Fibroblast of lung (primary cell): ENCODE measurements around the gene TMEM151B.

Experiments used
- EZH2 ChIP-seq: IDR thresholded peaks from 2 replicates; pipeline ENCODE4 v1.5.1; 2012; ENCODE audit warnings: low read length, control low read depth, mild to moderate bottlenecking; ENCODE audit errors: missing control alignments
- TF ChIP-seq, protein P1 (sequence below), 2 donors: IDR thresholded peaks in 1 of 2; conservative IDR thresholded peaks in 1 of 2; 1 replicate in 1 of 2; 2 replicates in 1 of 2; pipeline ENCODE4 v1.5.1; 2011 to 2012; ENCODE audit warnings: low read length in 2 of 2, control low read depth in 1 of 2, inconsistent platforms in 1 of 2, low read depth in 1 of 2, mild to moderate bottlenecking in 1 of 2

DNA sequence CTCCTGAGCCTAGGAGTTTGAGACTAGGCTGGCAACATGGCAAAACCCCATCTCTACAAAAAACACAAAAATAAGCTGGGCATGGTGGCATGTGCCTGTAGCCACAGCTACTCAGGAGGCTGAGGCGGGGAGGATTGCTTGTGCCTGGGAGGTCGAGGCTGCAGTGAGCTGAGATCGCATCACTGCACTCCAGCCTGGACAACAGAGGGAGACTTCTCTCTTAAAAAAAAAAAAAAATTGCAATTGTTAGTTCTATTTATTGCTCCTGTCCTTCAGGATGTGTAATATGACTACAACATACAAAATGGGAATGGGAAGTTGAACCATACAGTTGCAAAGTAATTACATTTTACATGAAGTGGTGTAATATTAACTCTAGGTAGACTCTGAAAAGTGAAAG, 51.0 kb downstream of the TMEM151B start:
- TF ChIP-seq, protein P1, sequence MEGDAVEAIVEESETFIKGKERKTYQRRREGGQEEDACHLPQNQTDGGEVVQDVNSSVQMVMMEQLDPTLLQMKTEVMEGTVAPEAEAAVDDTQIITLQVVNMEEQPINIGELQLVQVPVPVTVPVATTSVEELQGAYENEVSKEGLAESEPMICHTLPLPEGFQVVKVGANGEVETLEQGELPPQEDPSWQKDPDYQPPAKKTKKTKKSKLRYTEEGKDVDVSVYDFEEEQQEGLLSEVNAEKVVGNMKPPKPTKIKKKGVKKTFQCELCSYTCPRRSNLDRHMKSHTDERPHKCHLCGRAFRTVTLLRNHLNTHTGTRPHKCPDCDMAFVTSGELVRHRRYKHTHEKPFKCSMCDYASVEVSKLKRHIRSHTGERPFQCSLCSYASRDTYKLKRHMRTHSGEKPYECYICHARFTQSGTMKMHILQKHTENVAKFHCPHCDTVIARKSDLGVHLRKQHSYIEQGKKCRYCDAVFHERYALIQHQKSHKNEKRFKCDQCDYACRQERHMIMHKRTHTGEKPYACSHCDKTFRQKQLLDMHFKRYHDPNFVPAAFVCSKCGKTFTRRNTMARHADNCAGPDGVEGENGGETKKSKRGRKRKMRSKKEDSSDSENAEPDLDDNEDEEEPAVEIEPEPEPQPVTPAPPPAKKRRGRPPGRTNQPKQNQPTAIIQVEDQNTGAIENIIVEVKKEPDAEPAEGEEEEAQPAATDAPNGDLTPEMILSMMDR (conservative IDR thresholded peaks at IDR 0.05 in 1 of 2, IDR thresholded peaks at IDR 0.05 in 1 of 2; ENCODE audit: low read depth in 1 of 2, low read length in 2 of 2), result no peak
- TF ChIP-seq EZH2, result no peak
